ENCODE data around the gene GRM5.

DNA sequence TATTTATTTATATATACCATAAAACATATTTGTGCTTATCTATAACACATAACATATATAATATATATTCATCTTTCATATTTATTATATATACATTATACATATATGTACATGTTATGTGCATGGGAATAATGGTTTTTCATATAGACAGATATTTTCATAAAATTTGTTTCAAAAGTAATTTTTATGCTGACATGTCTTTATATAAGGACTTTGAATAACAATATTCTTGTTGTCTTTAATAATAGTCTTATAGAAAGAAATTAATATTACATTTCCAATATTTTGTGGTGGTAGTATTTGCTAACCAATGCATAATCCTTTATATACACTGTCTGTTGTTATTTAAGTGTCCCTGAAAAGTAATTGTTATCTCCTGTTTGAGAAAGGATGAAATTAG is 49.6 kb downstream of the GRM5 start:
- TF ChIP-seq, protein P1, sequence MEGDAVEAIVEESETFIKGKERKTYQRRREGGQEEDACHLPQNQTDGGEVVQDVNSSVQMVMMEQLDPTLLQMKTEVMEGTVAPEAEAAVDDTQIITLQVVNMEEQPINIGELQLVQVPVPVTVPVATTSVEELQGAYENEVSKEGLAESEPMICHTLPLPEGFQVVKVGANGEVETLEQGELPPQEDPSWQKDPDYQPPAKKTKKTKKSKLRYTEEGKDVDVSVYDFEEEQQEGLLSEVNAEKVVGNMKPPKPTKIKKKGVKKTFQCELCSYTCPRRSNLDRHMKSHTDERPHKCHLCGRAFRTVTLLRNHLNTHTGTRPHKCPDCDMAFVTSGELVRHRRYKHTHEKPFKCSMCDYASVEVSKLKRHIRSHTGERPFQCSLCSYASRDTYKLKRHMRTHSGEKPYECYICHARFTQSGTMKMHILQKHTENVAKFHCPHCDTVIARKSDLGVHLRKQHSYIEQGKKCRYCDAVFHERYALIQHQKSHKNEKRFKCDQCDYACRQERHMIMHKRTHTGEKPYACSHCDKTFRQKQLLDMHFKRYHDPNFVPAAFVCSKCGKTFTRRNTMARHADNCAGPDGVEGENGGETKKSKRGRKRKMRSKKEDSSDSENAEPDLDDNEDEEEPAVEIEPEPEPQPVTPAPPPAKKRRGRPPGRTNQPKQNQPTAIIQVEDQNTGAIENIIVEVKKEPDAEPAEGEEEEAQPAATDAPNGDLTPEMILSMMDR (IDR thresholded peaks at IDR 0.05): no peak
- no peak for TF ChIP-seq POLR2A (IDR thresholded peaks at IDR 0.05)
